ENCODE data around the gene STXBP4. TPM values are rescaled to one million over a fixed set of nuclear protein-coding genes. Genes with fewer than 3 reads are reported as not detected.

Gene STXBP4
- total RNA-seq, 1 experiment from 2014 or later: 13.6 TPM

GRCh38 chr17:54980375-54980774 lies 11.8 kb downstream of the STXBP4 start:
- Histone ChIP-seq H4K20me1 (ENCODE audit: insufficient read depth) (no peaks in the 10 kb centered on the region), H3K9me3 (ENCODE audit: control insufficient read depth in 1 of 2, insufficient read depth in 1 of 2, low read depth in 1 of 2, low read length in 2 of 2) (no peaks in the 10 kb centered on the region), H3K79me2 (ENCODE audit: insufficient read depth, low read length) (peaks cover 17% of the 10 kb centered on the region; the same call in 1 of the 2 replicates), H3K27ac (ENCODE audit: low read depth, low read length) (no peak overlapping the region), H3K4me3 (replicated peaks in 1 of 2; ENCODE audit: low read depth in 1 of 2, low read length in 2 of 2) (no peak overlapping the region), H3K4me1 (ENCODE audit: control insufficient read depth in 1 of 2, insufficient read depth in 2 of 2, low read length in 2 of 2) (no peaks in the 10 kb centered on the region), H3K27me3 (ENCODE audit: insufficient read depth, low read length) (no peaks in the 10 kb centered on the region), H3K9ac (ENCODE audit: low read length) (no peak overlapping the region), H3K36me3 (ENCODE audit: control insufficient read depth in 1 of 2, insufficient read depth in 2 of 2, low read length in 2 of 2) (no peaks in the 10 kb centered on the region), H3K9me2 (ENCODE audit: insufficient read depth) (no peaks in the 10 kb centered on the region), H2AFZ (ENCODE audit: low read depth, low read length, poor library complexity, severe bottlenecking) (no peak overlapping the region), H3K4me2 (ENCODE audit: low read length) (no peak overlapping the region)
- no TSS peak for BruUV-seq (replicated peaks)
- ATAC-seq: no peak
- ChIA-PET CTCF (interaction anchor here (1.3 to 1.8 kb wide), 2 partner anchors 13 to 377 kb away, joined by 3 to 6 read pairs; no protein-coding TSS in a partner anchor), POLR2A (no interaction called here), RAD21 (ENCODE audit: low non-redundant PET in 1 of 2, low total read pairs in 2 of 2, uncharacterized antibody in 2 of 2, unreplicated experiment in 2 of 2) (no interaction called here)
- DNase-seq (ENCODE audit: low read depth, low spot score): no peak
- no peak for TF ChIP-seq EZH2phosphoT487 (IDR thresholded peaks at IDR 0.05; ENCODE audit: borderline replicate concordance)
- no peak for TF ChIP-seq FOSL1 (IDR thresholded peaks at IDR 0.05; ENCODE audit: low read depth)
- TF ChIP-seq EGR1 (IDR thresholded peaks at IDR 0.05; ENCODE audit: low read depth): no peak
- no peak for TF ChIP-seq MAX (IDR thresholded peaks at IDR 0.05)
- no peak for TF ChIP-seq ZBTB33 (IDR thresholded peaks at IDR 0.05; ENCODE audit: extremely low read depth, insufficient replicate concordance, low read length)
- no peak for TF ChIP-seq CEBPB (IDR thresholded peaks at IDR 0.05; ENCODE audit: low read depth)
- TF ChIP-seq YY1 (IDR thresholded peaks at IDR 0.05; ENCODE audit: extremely low read depth, insufficient replicate concordance, low read depth, low read length): no peak
- no peak for TF ChIP-seq RAD21 (IDR thresholded peaks at IDR 0.05; ENCODE audit: low read depth)
- no peak for TF ChIP-seq EZH2 (IDR thresholded peaks at IDR 0.05)
- no peak for TF ChIP-seq POLR2A (IDR thresholded peaks at IDR 0.05; ENCODE audit: borderline replicate concordance, extremely low read depth, insufficient read depth, insufficient read length)
- TF ChIP-seq SRF (IDR thresholded peaks at IDR 0.05; ENCODE audit: low read depth): no peak
- TF ChIP-seq CBX3 (IDR thresholded peaks at IDR 0.05; ENCODE audit: low read depth): no peak
- TF ChIP-seq ATF3 (IDR thresholded peaks at IDR 0.05): no peak
- TF ChIP-seq REST (IDR thresholded peaks at IDR 0.05; ENCODE audit: low read depth): no peak
- no peak for TF ChIP-seq POLR2AphosphoS5 (IDR thresholded peaks at IDR 0.05; ENCODE audit: low read depth, low read length)
- no peak for TF ChIP-seq TCF7L2 (IDR thresholded peaks at IDR 0.05; ENCODE audit: borderline replicate concordance, extremely low read depth, insufficient read depth, insufficient read length)
- no peak for TF ChIP-seq SP1 (IDR thresholded peaks at IDR 0.05; ENCODE audit: low read depth)
- no peak for TF ChIP-seq JUND (IDR thresholded peaks at IDR 0.05)
- TF ChIP-seq ZFX (IDR thresholded peaks at IDR 0.05): no peak
- no peak for TF ChIP-seq CTCF (IDR thresholded peaks at IDR 0.05 in 2 of 3, conservative IDR thresholded peaks at IDR 0.05 in 1 of 3; ENCODE audit: borderline replicate concordance in 1 of 3, insufficient read depth in 1 of 3, low read depth in 2 of 3, low read length in 2 of 3)
- intact Hi-C loops (cut with micrococcal nuclease): no loop called here
